GM21717 (cell line): ENCODE measurements around the gene CD44.

Experiments
- ATAC-seq: cut with Tn5 transposase; IDR thresholded peaks from one replicate; pipeline ENCODE4 v1.9.1; 2021; ENCODE audit warnings: mild to moderate bottlenecking, moderate library complexity; ENCODE audit not compliant: unreplicated experiment

The CD44 gene

GRCh38 chr11:35155677-35156076 is 16.7 kb downstream of the CD44 start:
- ATAC-seq = no peak

GRCh38 chr11:35157814-35158700 is 19.1 kb downstream of the CD44 start:
- ATAC-seq = no peak

GRCh38 chr11:35158701-35159510 is 19.9 kb downstream of the CD44 start:
- ATAC-seq = no peak

GRCh38 chr11:35160246-35160824 is 21.4 kb downstream of the CD44 start:
- ATAC-seq = no peak

- ATAC-seq = no peak
Measured at GRCh38 chr11:35160902-35161597, 22.1 kb downstream of the CD44 start.

- ATAC-seq = no peak
Measured at GRCh38 chr11:35162745-35163144, 23.8 kb downstream of the CD44 start.

- ATAC-seq = no peak
Measured at GRCh38 chr11:35163209-35163608, 24.2 kb downstream of the CD44 start.

- ATAC-seq = peak; percentile 36
Measured at GRCh38 chr11:35163702-35164496, 24.9 kb downstream of the CD44 start.

GRCh38 chr11:35165030-35165422 is 26.1 kb downstream of the CD44 start:
- no peak for ATAC-seq

GRCh38 chr11:35165423-35166368 is 26.7 kb downstream of the CD44 start:
- ATAC-seq = peak; percentile 71

GRCh38 chr11:35166369-35167360 is 27.7 kb downstream of the CD44 start:
- ATAC-seq = peak; percentile 0

- ATAC-seq = no peak
Measured at GRCh38 chr11:35167426-35167954, 28.5 kb downstream of the CD44 start.

GRCh38 chr11:35168671-35169070 is 29.7 kb downstream of the CD44 start:
- ATAC-seq = no peak

- ATAC-seq = no peak
Measured at GRCh38 chr11:35169112-35169511, 30.1 kb downstream of the CD44 start.

- no peak for ATAC-seq
Measured at GRCh38 chr11:35169754-35170153, 30.8 kb downstream of the CD44 start.

GRCh38 chr11:35170503-35170902 is 31.5 kb downstream of the CD44 start:
- no peak for ATAC-seq

- ATAC-seq = no peak
Measured at GRCh38 chr11:35171226-35171625, 32.3 kb downstream of the CD44 start.
